ENCODE data around the gene ATP5F1E. TPM values are rescaled to one million over a fixed set of nuclear protein-coding genes. Genes with fewer than 3 reads are reported as not detected.
"Not testable (repeated sequence)": the region's sequence is repeated elsewhere in the genome, so short reads cannot be mapped to it uniquely, and the experiment has no call there.

Gene ATP5F1E
- polyA plus RNA-seq, 1 donor: 166 TPM

DNA sequence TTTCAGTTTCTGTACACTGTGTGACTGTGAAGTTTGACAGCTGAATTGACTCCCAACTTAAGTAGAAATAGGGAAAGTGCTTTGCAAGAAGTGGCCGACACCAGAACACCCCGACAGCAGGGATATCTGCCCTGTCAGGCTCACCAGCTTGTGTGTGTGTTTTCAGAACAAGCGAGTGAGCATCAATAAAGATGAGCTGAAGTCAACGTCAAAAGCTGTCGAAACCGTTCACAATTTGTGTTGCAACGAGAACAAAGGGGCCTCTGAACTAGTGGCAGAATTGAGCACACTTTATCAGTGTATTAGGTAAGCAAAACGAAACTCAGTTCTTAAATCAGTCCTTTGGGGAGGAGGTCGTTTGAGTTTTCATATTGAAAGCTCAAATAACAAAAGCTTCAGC lies 40.4 kb downstream of the ATP5F1E start:
- no peak for DNase-seq

GRCh38 chr20:58990651-58991445 lies 41.3 kb downstream of the ATP5F1E start:
- no peak for DNase-seq

GRCh38 chr20:58989196-58989595 lies 42.9 kb downstream of the ATP5F1E start:
- no peak for DNase-seq

- no peak for DNase-seq
These were observed 43.6 kb downstream of the ATP5F1E start for GRCh38 chr20:58988565-58988882.

DNA sequence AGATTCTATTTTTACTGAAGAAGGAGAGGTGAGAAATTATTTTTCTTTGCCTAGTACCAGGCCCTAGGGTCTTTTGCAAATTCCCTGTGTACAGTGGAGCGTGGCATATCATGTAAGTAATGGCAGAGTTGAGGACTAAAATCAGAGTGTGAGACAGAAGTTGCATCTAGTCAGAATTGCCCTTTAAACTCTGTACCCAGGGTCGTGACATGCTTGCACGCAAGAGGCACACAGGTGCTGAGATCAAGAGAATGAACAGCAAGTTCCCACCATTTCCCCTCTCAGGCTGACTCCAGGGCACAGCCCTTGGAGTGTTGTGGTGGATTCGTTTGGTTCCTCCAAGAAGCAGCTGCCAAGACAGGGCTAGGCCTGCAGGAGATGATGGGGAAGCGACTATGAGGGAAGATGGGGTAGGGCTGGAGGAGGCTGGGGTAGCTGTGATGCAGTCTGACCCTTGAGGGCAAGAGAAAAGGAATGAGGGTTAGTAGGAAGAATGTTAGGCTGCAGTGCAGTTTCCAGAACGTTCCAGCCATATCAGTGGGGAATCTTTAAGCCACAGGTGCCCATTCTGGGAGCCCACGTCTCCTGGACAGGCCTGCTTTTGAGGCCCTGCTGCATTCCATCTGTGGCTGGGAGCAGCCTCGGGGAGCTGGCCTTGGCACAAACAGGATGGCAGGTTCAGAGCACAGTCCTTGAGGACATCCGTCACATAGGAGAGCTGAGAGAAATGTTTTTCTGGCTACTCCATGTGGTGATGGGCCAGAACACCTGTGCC lies 44.2 kb downstream of the ATP5F1E start:
- no peak for DNase-seq

DNA sequence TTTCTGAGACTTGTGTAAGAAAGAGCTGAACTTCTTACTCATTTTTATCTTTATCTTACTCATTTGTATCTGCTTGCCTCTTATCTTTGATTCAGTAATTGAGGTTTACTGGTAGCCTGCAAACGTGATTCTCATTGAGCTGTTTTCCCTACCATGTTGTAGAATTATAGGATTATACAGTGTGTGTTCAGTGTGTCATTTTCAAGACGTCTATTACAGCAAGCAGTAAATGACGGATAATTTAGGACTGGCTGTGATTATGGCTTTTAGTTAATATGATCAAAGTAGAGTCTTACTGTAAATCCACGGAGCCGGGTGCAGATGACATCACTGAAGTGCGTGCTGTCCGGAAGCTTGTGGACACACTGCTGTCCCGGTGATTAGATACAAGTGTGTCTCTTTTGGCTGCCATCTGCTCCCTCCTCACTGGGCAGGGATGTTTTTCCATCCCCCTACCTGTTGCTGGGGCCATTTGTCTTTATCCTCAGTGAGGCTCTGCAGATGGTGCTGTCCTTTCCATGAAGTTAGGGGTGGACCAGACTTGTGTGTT lies 45.1 kb downstream of the ATP5F1E start:
- no peak for DNase-seq

DNA sequence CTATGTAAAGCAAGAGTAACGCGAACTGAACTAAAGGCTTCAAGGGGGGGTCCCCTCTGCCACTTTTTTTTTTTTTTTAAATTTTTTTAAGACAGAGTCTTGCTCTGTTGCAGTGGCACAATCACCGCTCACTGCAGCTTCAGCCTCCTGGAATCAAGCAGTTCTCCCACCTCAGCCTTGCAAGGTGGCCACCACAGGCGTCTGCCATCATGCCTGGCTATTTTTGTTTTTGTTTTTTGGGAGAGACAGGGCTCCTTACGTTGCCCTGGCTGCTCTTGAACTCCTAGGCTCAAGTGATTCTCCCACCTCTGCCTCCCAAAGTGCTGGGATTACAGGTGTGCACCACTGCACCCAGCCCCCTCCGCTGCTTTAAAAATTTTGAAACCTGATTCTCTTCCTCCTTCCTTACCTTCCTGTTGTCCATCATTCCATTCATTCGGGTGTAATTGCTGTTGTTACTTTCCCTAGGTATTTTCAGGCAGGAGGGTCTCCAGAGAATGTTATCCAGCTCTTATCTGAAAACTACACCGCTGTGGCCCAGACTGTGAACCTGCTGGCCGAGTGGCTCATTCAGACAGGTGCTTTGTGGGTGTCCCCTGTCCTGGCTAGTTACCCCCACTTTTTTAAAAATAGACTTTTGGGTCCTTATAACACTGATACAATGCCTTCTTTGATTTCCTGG lies 45.7 kb downstream of the ATP5F1E start:
- DNase-seq: no peak

DNA sequence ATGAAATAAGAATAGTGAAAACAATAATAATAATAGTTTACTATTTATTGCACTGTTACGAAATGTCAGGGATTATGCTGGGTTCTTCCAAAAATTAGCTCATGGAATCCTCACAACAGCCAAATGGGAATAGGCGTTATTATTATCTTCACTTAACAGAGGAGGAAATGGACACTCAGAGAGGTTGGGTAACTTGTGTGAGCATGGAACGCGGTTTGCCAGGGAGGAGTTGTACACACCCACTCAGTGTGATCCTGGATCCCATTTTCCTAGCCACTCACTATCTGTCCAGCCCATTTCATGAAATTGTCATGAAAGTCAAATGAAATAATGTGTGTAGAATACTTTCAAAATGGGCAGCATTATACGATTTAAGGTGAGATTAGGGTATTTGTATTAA lies 46.5 kb downstream of the ATP5F1E start:
- DNase-seq: no peak

- no peak for DNase-seq
These were observed 47.4 kb downstream of the ATP5F1E start for GRCh38 chr20:58984691-58985090.

DNA sequence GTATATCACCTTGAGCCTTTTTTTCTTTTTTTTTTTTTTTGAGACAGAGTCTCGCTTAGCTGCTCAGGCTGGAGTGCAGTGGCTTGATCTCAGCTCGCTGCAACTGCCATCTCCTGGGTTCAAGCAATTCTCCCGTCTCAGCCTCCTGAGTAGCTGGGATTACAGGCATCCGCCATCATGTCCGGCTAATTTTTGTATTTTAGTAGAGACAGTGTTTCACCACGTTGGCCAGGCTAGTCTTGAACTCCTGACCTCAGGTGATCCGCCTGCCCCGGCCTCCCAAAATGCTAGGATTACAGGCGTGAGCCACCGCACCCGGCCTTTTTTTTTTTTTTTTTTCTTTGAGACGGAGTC lies 49.0 kb downstream of the ATP5F1E start:
- DNase-seq: not testable (repeated sequence)

DNA sequence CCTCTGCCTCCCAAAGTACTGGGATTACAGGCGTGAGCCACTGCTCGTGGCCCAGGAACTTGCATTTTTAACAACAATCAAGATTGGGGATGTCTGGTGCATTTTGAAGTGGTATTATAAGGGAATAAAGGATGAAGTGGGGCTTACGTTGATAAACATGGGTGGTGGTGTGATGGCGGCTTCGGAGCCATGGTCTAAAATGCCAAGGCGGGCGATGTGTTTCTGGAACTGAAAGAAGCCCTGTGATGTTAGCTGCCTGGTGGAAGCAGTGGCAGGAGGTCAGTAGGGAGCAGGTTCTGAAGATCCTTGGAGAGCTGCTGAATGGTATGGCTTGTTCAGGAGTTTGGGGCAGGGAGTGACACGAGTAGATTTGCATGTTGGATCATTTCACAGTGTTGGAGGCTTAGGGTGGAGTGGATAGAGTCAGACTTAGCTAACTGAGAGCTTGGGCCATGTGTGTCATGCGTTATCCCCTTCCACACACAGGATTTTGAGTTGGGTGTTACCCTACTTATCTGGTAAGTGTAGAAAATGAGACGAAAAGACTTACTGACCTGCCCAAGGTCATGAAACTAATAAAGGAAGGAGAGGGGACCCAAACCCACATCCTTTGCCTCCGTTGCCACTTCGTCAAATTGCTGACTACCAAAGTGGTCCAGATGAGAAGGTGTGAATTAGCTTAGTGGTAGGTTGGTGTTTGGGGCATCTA lies 49.6 kb downstream of the ATP5F1E start:
- no peak for DNase-seq

DNA sequence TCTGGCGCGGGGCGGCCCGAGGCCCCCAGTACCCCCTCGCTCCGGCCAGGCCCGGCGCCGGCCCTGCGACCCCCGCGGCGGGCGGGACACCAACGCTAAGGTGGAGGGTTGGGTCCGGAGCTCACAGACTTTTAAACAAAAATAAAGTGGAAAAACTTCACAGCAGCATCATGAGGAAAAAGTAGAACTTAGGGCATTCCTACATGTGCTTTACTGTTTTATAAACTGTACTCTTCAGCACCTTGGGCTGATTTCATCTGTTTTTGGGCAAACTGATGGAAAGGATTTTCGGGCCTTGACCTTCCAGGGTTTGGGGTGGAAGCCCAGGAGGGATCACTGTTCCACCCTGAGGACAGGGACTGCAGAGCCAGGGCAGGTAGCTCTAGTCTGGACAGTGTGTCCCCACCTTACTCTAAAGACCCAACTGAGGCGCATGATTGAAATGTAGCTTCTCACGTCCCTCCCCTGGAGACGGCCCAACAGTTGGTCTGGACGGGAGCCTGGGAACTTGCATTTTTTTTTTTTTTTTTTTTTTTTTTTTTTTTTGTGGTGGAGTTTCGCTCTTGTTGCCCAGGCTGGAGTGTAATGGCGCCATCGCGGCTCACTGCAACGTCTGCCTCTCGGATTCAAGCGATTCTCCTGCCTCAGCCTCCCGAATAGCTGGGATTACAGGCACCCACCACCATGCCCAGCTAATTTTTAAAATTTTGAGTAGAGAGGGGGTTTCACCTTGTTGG lies 50.3 kb downstream of the ATP5F1E start:
- DNase-seq: peak; percentile 46

DNA sequence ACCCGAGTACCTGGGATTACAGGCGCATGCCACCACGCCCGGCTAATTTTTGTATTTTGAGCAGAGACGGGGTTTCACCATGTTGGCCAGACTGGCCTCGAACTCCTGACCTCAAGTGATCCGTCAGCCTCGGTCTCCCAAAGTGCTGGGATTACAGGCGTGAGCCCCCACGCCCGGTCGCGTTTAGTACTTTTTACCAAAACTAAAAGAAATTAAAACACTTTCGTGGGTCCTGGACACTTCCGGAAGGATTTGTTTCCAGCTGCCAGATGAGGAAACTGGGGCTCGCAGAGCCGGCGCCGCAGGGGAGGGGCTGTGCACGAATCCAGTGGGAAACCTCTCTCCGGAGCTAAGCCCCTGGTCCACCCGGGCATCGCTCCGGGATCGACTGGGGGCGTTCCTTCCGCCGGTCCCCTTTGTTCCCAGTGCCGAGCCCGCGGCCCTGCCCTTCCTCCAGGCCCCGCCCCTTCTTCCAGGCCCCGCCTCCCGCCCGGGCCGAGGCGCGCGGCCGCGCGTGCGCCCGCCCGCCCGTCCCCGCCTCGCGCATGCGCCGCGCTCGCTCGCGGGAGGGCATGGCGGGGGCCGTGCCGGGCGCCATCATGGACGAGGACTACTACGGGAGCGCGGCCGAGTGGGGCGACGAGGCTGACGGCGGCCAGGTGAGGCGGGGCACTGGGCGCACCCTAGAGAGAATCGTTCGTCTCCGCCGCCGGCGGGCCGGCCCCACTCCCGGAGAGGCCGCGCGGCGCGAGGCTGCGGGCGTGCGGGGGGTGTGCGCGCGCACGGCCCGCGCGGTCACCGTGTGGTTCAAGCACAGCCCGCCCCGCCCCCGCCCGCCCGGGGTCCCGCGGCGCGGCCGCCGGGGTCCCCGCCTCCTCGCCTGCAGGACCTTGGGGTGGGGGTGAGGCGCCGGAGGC lies 51.2 kb downstream of the ATP5F1E start, which contains the start of gene NELFCD:
NELFCD (plus strand) TSS at position 546 of the 917 bp plus-strand sequence; CDS start at position 600, 54 bp downstream.
- DNase-seq: peak; percentile 79

DNA sequence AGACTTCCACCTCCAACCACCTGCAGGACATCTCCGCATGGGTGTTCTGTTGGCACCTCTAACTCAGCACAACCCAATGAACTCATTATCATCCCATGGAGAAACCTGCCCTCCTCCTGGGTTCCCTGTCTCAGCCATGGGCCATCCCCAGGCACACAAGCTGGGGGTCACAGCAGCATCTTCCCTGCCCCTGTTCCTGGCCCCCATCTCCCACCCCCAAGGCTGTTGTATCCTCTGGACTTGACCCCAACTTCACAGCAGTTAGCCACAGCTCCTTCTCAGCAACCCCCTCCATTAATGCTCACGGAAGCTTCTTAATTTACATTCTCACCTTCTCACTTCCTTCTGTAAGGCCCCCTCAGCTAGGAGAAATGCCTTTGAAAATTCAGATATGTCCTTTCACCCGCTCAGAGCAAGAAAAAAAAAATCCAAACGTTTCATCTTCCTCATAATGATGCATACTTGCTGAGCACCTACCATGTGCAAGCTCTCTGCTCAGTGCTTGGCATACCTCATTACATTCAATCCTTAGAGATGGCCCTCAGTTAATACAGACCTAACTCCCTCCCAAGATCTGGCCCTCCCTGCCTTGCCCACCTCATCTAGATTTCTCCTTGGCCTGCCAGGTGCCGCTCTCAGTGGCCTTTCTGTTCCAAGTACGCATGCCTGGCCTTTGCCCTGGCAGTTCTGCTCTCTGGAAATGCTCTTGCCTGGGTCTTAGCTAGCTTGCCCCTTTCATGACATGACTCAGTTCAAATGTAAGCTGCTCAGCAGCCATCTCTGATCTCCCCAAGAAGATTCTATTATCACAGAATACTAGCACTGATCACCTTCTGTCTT lies 53.6 kb downstream of the ATP5F1E start:
- DNase-seq: no peak

- DNase-seq: no peak
These were observed 55.9 kb downstream of the ATP5F1E start for GRCh38 chr20:58976061-58976730.
